ENCODE results near the gene PRDM12.

The PRDM12 gene

DNA sequence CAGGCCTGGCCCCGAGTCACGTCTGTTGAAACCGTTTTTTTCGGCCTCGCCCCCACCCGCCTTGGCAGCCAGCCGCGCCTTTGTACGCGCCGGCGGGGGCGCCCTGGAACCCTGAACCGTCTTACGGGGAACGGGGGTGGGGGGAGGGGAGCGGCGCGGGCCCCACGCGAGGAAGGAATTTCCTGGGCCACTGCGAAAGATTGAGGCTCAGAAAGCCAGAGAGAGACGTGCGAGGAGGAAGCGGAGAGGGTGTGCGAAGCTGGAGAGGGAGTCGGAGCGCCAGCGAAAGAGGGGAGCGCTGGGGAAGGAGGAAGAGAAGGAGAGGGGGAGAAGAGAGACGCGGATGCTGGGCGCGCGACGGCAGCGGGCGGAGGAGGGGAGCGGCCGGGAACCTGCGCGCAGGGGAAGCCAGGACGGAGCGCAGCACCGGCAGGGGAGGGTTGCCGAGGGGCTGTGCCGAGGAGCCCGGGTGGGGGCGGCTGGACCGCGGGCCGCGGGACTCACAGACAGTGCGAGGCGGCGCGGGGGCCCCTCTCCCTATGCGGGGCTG, 4.6 kb upstream of the PRDM12 start:
- H3K4me3 ChIP-seq (ENCODE audit: low read length in 2 of 2): peak overlapping the region in 1 of 2 donors; percentile 22
- peaks cover 42% of the 10 kb centered on the region for H3K4me1 ChIP-seq (ENCODE audit: control insufficient read depth, insufficient read depth, low read length)
- no peak overlapping the region for H3K9ac ChIP-seq (ENCODE audit: low read length in 2 of 2)

GRCh38 chr9:130660326-130660682, 4.1 kb upstream of the PRDM12 start:
- H3K4me1 ChIP-seq (ENCODE audit: control insufficient read depth, insufficient read depth, low read length): peaks cover 45% of the 10 kb centered on the region
- peaks cover 63 to 85% of the 10 kb centered on the region in 2 donors for H3K27me3 ChIP-seq (ENCODE audit: control insufficient read depth in 1 of 2, insufficient read depth in 2 of 2, low read length in 2 of 2)
- H3K27ac ChIP-seq (ENCODE audit: low read length): no peak overlapping the region
- no peaks in the 10 kb centered on the region for H3K36me3 ChIP-seq (ENCODE audit: control insufficient read depth in 2 of 2, insufficient read depth in 2 of 2, low read length in 2 of 2)
- H3K9ac ChIP-seq (ENCODE audit: low read length in 2 of 2): no peak overlapping the region
- peak overlapping the region in 1 of 2 donors; percentile 66 for H3K4me3 ChIP-seq (ENCODE audit: low read length in 2 of 2)
- no peaks in the 10 kb centered on the region for H3K9me3 ChIP-seq (ENCODE audit: control insufficient read depth in 2 of 2, low read length in 2 of 2)

More for the DNA sequence above, 4.6 kb upstream of the PRDM12 start:
- no peaks in the 10 kb centered on the region for H3K36me3 ChIP-seq (ENCODE audit: control insufficient read depth in 2 of 2, insufficient read depth in 2 of 2, low read length in 2 of 2)
- H3K9me3 ChIP-seq (ENCODE audit: control insufficient read depth in 2 of 2, low read length in 2 of 2): no peaks in the 10 kb centered on the region
- H3K27ac ChIP-seq (ENCODE audit: low read length): no peak overlapping the region
- H3K27me3 ChIP-seq (ENCODE audit: control insufficient read depth in 1 of 2, insufficient read depth in 2 of 2, low read length in 2 of 2): peaks cover 62 to 82% of the 10 kb centered on the region in 2 donors

DNA sequence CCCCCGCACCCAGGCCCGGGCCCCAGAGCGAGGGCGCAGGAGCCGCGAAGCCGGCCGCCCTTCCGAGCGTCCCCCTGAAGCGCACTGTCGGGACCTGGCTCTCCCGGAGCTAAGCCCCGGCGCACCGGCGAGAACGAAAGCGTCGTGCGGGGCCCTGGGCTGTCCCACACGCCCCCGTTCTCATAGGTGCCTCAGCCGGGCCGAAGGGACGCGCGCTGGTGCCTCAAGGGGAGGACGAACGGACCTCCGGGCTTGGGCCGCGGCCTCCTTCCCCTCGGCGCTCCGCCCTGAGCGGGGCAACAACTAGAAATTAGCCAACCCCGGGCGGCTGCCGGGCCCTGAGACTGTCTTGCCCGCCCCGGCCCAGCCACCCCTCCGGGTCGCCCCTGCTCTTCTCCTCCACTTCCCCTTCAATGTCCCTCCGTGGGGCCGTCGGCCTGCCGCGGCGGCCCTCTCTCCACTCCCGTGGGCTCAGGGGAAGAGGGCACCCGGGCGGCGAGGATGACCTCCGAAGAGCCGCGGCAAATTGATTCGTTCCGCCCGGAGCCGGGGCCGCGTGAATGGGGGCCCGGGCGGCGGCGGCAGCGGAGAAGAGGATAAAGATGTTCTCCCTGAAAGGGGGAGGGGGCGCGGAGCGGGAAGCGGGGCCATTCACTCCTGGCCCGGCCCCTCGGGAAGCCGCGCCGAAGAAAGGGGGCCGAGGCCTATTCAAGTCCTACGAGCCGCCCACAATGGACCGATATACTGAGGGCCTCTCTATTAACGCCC, 3.5 kb upstream of the PRDM12 start:
- Histone ChIP-seq H3K9me3 (ENCODE audit: control insufficient read depth in 2 of 2, low read length in 2 of 2) (no peaks in the 10 kb centered on the region), H3K27me3 (ENCODE audit: control insufficient read depth in 1 of 2, insufficient read depth in 2 of 2, low read length in 2 of 2) (peaks cover 64 to 87% of the 10 kb centered on the region in 2 donors), H3K4me1 (ENCODE audit: control insufficient read depth, insufficient read depth, low read length) (peaks cover 49% of the 10 kb centered on the region), H3K36me3 (ENCODE audit: control insufficient read depth in 2 of 2, insufficient read depth in 2 of 2, low read length in 2 of 2) (no peaks in the 10 kb centered on the region), H3K27ac (ENCODE audit: low read length) (no peak overlapping the region), H3K9ac (ENCODE audit: low read length in 2 of 2) (no peak overlapping the region), H3K4me3 (ENCODE audit: low read length in 2 of 2) (peak overlapping the region in 1 of 2 donors; percentile 66)

DNA sequence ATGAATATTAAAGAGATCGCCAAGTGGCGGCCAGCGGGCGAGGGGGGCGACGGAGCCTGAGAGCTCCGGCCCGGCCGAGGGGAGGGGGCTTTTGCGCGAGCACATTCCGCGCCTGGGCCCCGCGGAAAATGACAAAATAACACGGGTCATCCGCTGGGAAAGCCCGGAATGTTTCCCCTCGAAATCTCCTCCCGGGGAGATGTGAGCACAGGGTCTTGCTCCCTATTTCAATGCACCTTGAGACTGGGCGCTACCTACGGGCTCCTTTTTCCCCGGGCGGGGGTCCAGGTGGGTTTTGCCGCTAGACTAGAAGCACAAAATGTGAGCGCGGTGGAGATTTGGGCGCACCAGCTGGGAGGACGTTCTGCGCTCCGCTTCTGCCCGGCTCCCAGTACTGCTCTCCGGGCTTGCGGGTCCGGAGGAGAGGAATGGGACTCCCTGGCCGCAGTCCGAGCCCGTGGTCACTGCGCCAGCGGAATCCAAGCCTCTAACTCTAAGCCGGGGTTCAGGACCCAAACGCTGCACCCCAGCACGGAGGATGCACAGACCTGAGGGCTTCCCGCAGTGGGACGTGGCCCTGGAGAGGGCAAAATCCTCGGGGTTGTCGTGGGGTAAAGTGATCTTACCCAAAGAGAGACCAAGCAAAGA, 2.8 kb upstream of the PRDM12 start:
- no peaks in the 10 kb centered on the region for H3K36me3 ChIP-seq (ENCODE audit: control insufficient read depth in 2 of 2, insufficient read depth in 2 of 2, low read length in 2 of 2)
- H3K4me3 ChIP-seq (ENCODE audit: low read length in 2 of 2): peak overlapping the region in 1 of 2 donors; percentile 40
- peaks cover 71 to 91% of the 10 kb centered on the region in 2 donors for H3K27me3 ChIP-seq (ENCODE audit: control insufficient read depth in 1 of 2, insufficient read depth in 2 of 2, low read length in 2 of 2)
- H3K27ac ChIP-seq (ENCODE audit: low read length): no peak overlapping the region
- no peaks in the 10 kb centered on the region for H3K9me3 ChIP-seq (ENCODE audit: control insufficient read depth in 2 of 2, low read length in 2 of 2)
- H3K4me1 ChIP-seq (ENCODE audit: control insufficient read depth, insufficient read depth, low read length): peaks cover 55% of the 10 kb centered on the region
- H3K9ac ChIP-seq (ENCODE audit: low read length in 2 of 2): no peak overlapping the region

GRCh38 chr9:130662099-130662969, 2.1 kb upstream of the PRDM12 start:
- Histone ChIP-seq H3K36me3 (ENCODE audit: control insufficient read depth in 2 of 2, insufficient read depth in 2 of 2, low read length in 2 of 2) (no peaks in the 10 kb centered on the region), H3K4me1 (ENCODE audit: control insufficient read depth, insufficient read depth, low read length) (peaks cover 55% of the 10 kb centered on the region), H3K9ac (ENCODE audit: low read length in 2 of 2) (no peak overlapping the region), H3K9me3 (ENCODE audit: control insufficient read depth in 2 of 2, low read length in 2 of 2) (no peaks in the 10 kb centered on the region), H3K4me3 (ENCODE audit: low read length in 2 of 2) (peak overlapping the region in 1 of 2 donors; percentile 55), H3K27me3 (ENCODE audit: control insufficient read depth in 1 of 2, insufficient read depth in 2 of 2, low read length in 2 of 2) (peaks cover 70 to 92% of the 10 kb centered on the region in 2 donors), H3K27ac (ENCODE audit: low read length) (no peak overlapping the region)

DNA sequence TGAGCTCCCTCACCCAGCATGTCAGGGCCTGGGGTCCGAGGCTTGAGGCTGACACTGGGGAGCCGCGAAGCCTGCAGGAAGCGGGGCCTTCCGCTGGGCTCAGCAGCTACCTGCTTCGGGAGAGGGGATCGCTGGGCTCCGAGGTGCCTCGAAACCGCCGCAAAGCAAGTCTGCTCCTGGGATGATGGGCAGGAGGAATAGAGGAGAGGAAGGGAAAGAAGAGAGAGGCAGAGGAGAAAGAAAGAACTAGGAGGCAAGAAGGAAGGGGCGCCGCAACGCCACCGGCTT, 1.5 kb upstream of the PRDM12 start:
- no peaks in the 10 kb centered on the region for H3K9me3 ChIP-seq (ENCODE audit: control insufficient read depth in 2 of 2, low read length in 2 of 2)
- no peak overlapping the region for H3K27ac ChIP-seq (ENCODE audit: low read length)
- H3K4me3 ChIP-seq (ENCODE audit: low read length in 2 of 2): peak overlapping the region; percentile 25 to 55
- H3K4me1 ChIP-seq (ENCODE audit: control insufficient read depth, insufficient read depth, low read length): peaks cover 55% of the 10 kb centered on the region
- H3K9ac ChIP-seq (ENCODE audit: low read length in 2 of 2): no peak overlapping the region
- H3K27me3 ChIP-seq (ENCODE audit: control insufficient read depth in 1 of 2, insufficient read depth in 2 of 2, low read length in 2 of 2): peaks cover 68 to 95% of the 10 kb centered on the region in 2 donors
- H3K36me3 ChIP-seq (ENCODE audit: control insufficient read depth in 2 of 2, insufficient read depth in 2 of 2, low read length in 2 of 2): no peaks in the 10 kb centered on the region

GRCh38 chr9:130663258-130663976, 977 bp upstream of the PRDM12 start:
- Histone ChIP-seq H3K36me3 (ENCODE audit: control insufficient read depth in 2 of 2, insufficient read depth in 2 of 2, low read length in 2 of 2) (no peaks in the 10 kb centered on the region), H3K9me3 (ENCODE audit: control insufficient read depth in 2 of 2, low read length in 2 of 2) (no peaks in the 10 kb centered on the region), H3K9ac (ENCODE audit: low read length in 2 of 2) (no peak overlapping the region), H3K27me3 (ENCODE audit: control insufficient read depth in 1 of 2, insufficient read depth in 2 of 2, low read length in 2 of 2) (peaks cover 66 to 94% of the 10 kb centered on the region in 2 donors), H3K27ac (ENCODE audit: low read length) (no peak overlapping the region), H3K4me3 (ENCODE audit: low read length in 2 of 2) (peak overlapping the region; percentile 25 to 55), H3K4me1 (ENCODE audit: control insufficient read depth, insufficient read depth, low read length) (peaks cover 55% of the 10 kb centered on the region)

DNA sequence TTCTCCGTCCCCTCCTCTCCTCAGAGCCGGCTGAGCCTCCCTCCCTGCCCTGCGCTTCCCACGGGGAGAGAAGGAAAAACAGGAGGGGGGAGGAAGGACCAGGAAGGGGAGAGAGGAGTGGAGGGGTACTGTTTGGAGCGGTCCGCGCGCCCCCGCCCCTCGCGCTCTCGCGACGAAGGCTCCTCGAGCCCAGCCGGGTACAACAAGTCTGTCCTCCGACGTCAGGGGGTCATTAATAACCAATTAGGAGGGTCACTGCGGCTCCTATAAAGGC, 480 bp upstream of the PRDM12 start:
- H3K27me3 ChIP-seq (ENCODE audit: control insufficient read depth in 1 of 2, insufficient read depth in 2 of 2, low read length in 2 of 2): peaks cover 61 to 92% of the 10 kb centered on the region in 2 donors
- no peak overlapping the region for H3K9ac ChIP-seq (ENCODE audit: low read length in 2 of 2)
- peaks cover 55% of the 10 kb centered on the region for H3K4me1 ChIP-seq (ENCODE audit: control insufficient read depth, insufficient read depth, low read length)
- H3K4me3 ChIP-seq (ENCODE audit: low read length in 2 of 2): peak overlapping the region in 1 of 2 donors; percentile 44
- no peaks in the 10 kb centered on the region for H3K36me3 ChIP-seq (ENCODE audit: control insufficient read depth in 2 of 2, insufficient read depth in 2 of 2, low read length in 2 of 2)
- no peak overlapping the region for H3K27ac ChIP-seq (ENCODE audit: low read length)
- no peaks in the 10 kb centered on the region for H3K9me3 ChIP-seq (ENCODE audit: control insufficient read depth in 2 of 2, low read length in 2 of 2)

- no peak overlapping the region for H3K27ac ChIP-seq (ENCODE audit: low read length)
- H3K9me3 ChIP-seq (ENCODE audit: control insufficient read depth in 2 of 2, low read length in 2 of 2): no peaks in the 10 kb centered on the region
- H3K4me1 ChIP-seq (ENCODE audit: control insufficient read depth, insufficient read depth, low read length): peaks cover 53% of the 10 kb centered on the region
- no peaks in the 10 kb centered on the region for H3K36me3 ChIP-seq (ENCODE audit: control insufficient read depth in 2 of 2, insufficient read depth in 2 of 2, low read length in 2 of 2)
- peaks cover 53 to 81% of the 10 kb centered on the region in 2 donors for H3K27me3 ChIP-seq (ENCODE audit: control insufficient read depth in 1 of 2, insufficient read depth in 2 of 2, low read length in 2 of 2)
- no peak overlapping the region for H3K4me3 ChIP-seq (ENCODE audit: low read length in 2 of 2)
- H3K9ac ChIP-seq (ENCODE audit: low read length in 2 of 2): no peak overlapping the region
Measured at GRCh38 chr9:130665029-130665430, 636 bp downstream of the PRDM12 start.

Measured in stomach smooth muscle (tissue), 2 donors.